IPS-20b (cell line): ENCODE measurements around the gene AP1M2.
A peak's percentile ranks its signal among the peaks of the same experiment; 100 is the strongest.

Experiments used
- H3K27ac ChIP-seq: one replicate; pipeline ENCODE4 v1.5.1; 2013; ENCODE audit warnings: low read length
- H3K27me3 ChIP-seq: 2 replicates; pipeline ENCODE4 v1.6.1; 2013; ENCODE audit warnings: mild to moderate bottlenecking, low read length, inconsistent platforms; ENCODE audit not compliant: insufficient read depth
- H3K36me3 ChIP-seq: 2 replicates; pipeline ENCODE4 v1.6.1; 2013; ENCODE audit warnings: low read depth, mild to moderate bottlenecking, inconsistent platforms, low read length, moderate library complexity; ENCODE audit not compliant: insufficient read depth
- H3K4me1 ChIP-seq: 2 replicates; pipeline ENCODE4 v1.6.1; 2013; ENCODE audit warnings: mild to moderate bottlenecking, control low read depth, inconsistent platforms, low read length, moderate library complexity; ENCODE audit not compliant: insufficient read depth
- H3K4me3 ChIP-seq: 2 replicates; pipeline ENCODE4 v1.5.1; 2013; ENCODE audit warnings: mild to moderate bottlenecking, low read length, inconsistent platforms
- H3K9ac ChIP-seq: 2 replicates; pipeline ENCODE4 v1.6.1; 2013; ENCODE audit warnings: low read depth, mild to moderate bottlenecking, inconsistent platforms, low read length, moderate library complexity
- H3K9me3 ChIP-seq: 2 replicates; pipeline ENCODE4 v1.6.1; 2013; ENCODE audit warnings: mild to moderate bottlenecking, low read depth, low read length, inconsistent platforms; ENCODE audit not compliant: insufficient read depth

AP1M2 gene

DNA sequence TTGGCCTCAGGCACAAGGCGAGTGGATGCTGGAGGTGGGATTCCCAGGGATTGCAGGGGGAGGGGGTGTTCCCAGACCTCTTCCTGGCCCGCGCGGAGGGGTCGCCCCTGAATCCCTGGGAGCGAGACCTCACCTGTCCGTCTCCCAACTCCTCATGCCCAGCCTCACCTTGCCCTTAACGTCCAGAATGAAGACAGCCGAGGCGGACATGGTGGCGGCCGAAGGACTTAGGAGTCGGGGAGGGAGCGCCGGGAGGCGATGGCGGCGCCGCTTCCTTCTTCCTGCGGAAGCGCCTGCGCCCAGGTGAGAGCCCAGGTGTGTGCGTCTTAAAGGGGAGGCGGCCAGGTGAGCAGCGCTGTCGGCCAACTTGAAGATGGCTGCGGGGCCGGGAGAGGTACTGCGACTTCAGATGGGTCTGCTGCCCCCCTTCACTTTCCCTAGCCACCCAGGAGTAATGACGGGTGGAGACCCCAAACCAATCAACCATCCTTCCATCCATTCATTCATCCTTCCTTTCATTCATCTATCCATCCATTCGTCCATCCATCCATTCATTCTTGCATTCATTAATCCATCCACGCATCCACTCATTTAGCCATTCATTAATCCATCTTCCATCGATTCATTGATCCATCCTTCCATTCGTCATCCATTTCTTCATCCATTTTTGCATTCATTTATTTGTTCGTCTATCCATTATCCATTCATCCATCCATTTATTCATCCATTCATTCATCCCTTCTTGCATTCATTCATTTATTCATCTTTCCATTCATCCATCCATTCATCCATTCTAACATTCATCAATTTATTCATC is at the start of gene AP1M2:
Gene AP1M2 (minus strand): TSS at position 291 of the 817 bp plus-strand sequence. CDS start 81 bp downstream, at position 210.
- Histone ChIP-seq H3K27ac (no peak within 1 kb of the TSS), H3K9me3 (no peaks in the 10 kb centered on the region), H3K36me3 (peaks cover 12% of the 10 kb centered on the region), H3K9ac (peak within 1 kb of the TSS; percentile 63; the same call in 1 of the 2 replicates), H3K27me3 (peaks cover 13% of the 10 kb centered on the region), H3K4me3 (peak within 1 kb of the TSS; percentile 76), H3K4me1 (no peaks in the 10 kb centered on the region)

GRCh38 chr19:10636304-10636972 is 49.3 kb upstream of the AP1M2 start:
- Histone ChIP-seq H3K4me3 (no peak overlapping the region), H3K9ac (no peak overlapping the region), H3K27ac (no peak overlapping the region), H3K9me3 (no peaks in the 10 kb centered on the region), H3K36me3 (peaks cover 87% of the 10 kb centered on the region), H3K4me1 (no peaks in the 10 kb centered on the region), H3K27me3 (no peaks in the 10 kb centered on the region)

DNA sequence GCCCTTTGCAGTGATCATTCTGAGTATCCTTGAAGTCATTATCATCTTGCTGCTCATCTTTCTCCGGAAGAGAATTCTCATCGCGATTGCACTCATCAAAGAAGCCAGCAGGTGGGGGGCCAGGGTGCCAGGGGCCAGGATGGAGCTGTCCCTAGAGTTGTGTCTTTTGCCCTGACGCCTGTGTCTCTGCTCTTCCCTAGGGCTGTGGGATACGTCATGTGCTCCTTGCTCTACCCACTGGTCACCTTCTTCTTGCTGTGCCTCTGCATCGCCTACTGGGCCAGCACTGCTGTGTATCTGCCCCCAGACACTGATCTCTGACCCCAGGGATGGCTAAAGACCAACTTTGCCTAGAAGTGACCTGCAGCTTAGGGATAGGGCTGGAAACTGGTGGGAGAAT is 47.9 kb upstream of the AP1M2 start:
- Histone ChIP-seq H3K9ac (no peak overlapping the region), H3K27ac (no peak overlapping the region), H3K4me1 (no peaks in the 10 kb centered on the region), H3K9me3 (no peaks in the 10 kb centered on the region), H3K4me3 (no peak overlapping the region), H3K36me3 (peaks cover 84% of the 10 kb centered on the region), H3K27me3 (no peaks in the 10 kb centered on the region)

DNA sequence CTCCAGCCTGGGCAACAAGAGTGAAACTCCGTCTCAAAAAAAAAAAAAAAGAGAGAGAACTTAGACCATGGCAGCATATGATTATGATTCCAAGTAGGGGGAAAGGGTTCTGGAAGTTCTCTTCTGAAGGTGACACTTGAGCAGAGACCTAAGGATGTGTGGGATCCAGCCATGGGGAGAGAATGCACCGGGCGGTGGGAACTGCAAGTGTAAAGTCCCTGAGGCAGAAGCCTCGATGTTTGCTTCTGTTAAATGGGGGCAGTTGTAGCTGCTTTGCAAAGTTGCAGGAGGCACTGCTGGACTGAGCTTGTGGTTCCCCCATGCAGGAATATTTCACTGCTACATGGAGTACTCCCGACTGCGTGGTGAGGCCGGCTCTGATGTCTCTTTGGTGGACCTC is 47.3 kb upstream of the AP1M2 start:
- H3K9me3 ChIP-seq = no peaks in the 10 kb centered on the region
- H3K36me3 ChIP-seq = peaks cover 80% of the 10 kb centered on the region
- H3K9ac ChIP-seq = no peak overlapping the region
- H3K27ac ChIP-seq = no peak overlapping the region
- H3K4me3 ChIP-seq = no peak overlapping the region
- no peaks in the 10 kb centered on the region for H3K27me3 ChIP-seq
- H3K4me1 ChIP-seq = no peaks in the 10 kb centered on the region

GRCh38 chr19:10631874-10632273 is 44.8 kb upstream of the AP1M2 start:
- peaks cover 77% of the 10 kb centered on the region for H3K36me3 ChIP-seq

GRCh38 chr19:10625762-10626138 is 38.6 kb upstream of the AP1M2 start:
- H3K9ac ChIP-seq = peak overlapping the region; percentile 90
- no peaks in the 10 kb centered on the region for H3K9me3 ChIP-seq
- peaks cover 22% of the 10 kb centered on the region for H3K36me3 ChIP-seq
- H3K4me1 ChIP-seq = peaks cover 3% of the 10 kb centered on the region; the same call in 1 of the 2 replicates
- H3K4me3 ChIP-seq = peak overlapping the region; percentile 74
- H3K27me3 ChIP-seq = no peaks in the 10 kb centered on the region
- H3K27ac ChIP-seq = peak overlapping the region; percentile 6

More at GRCh38 chr19:10631874-10632273, 44.8 kb upstream of the AP1M2 start:
- Histone ChIP-seq H3K9ac (no peak overlapping the region), H3K27me3 (no peaks in the 10 kb centered on the region), H3K9me3 (no peaks in the 10 kb centered on the region), H3K4me1 (no peaks in the 10 kb centered on the region), H3K27ac (no peak overlapping the region), H3K4me3 (no peak overlapping the region)

DNA sequence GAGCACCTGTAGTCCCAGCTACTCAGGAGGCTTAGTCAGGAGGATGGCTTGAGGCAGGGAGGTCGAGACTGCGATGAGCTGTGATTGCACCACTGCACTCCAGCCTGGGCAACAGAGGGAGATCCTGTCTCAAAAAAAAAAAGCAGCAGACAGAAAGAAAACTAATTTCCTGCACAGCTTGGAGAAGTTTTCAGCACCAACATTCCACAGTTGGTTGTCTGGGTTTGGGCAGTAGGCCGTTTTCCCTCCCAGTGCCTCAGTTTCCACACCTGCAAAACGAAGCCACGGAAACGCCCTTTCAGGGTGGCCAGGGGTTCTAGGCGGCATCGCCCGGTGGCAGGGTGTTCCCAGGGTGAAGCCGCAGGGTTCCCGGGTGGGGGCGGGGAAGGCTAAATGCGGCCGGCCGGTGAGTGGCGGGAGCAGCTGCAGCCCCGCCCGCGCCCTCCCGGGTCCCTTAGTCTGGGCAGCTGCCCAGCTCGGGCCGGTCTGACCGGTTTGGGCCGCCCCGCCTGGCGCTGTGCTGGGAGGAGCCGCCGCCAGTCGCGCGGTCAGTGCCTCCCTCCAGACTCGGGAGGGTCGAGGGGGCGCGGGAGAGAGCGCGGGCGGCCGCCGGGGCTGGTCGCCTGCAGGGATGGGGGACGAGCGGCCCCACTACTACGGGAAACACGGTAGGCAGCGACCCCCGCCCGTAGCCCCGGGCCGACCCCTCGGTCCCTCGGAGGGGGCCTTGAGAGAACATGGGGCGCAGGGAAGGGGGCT is 38.1 kb upstream of the AP1M2 start, which contains the start of gene SLC44A2:
Gene SLC44A2 (plus strand): TSS at position 551 of the 759 bp plus-strand sequence. CDS start 81 bp downstream, at position 632.
- peak within 1 kb of the TSS; percentile 90 for H3K9ac ChIP-seq
- H3K36me3 ChIP-seq = peaks cover 21% of the 10 kb centered on the region
- no peaks in the 10 kb centered on the region for H3K9me3 ChIP-seq

DNA sequence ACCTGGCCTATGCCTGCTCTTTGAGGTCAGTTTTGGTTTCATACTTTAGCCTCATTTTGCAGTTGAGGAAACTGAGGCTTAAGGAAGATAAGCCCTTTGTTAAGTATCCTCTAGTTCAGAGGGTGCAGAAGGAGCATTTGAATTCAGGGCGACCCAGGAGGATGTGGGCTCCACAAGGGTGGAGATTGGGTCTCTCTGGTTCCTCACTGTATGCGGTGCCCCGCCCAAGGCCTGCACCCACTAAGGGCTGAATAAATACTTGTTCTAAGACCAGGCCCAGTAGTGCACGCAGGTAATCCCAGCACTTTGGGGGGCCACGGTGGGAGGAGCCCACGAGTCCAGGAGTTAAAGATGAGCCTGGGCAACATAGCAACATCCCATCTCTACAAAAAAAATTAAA is 37.5 kb upstream of the AP1M2 start:
- Histone ChIP-seq H3K36me3 (peaks cover 17% of the 10 kb centered on the region), H3K27me3 (no peaks in the 10 kb centered on the region), H3K27ac (no peak overlapping the region), H3K4me3 (no peak overlapping the region; the same call in 1 of the 2 replicates), H3K9me3 (no peaks in the 10 kb centered on the region), H3K9ac (peak overlapping the region; percentile 90; the same call in 1 of the 2 replicates), H3K4me1 (peaks cover 3% of the 10 kb centered on the region; the same call in 1 of the 2 replicates)

More for the DNA sequence above, 38.1 kb upstream of the AP1M2 start, which contains the start of gene SLC44A2:
- H3K27ac ChIP-seq = peak within 1 kb of the TSS; percentile 6
- peaks cover 3% of the 10 kb centered on the region; the same call in 1 of the 2 replicates for H3K4me1 ChIP-seq
- H3K4me3 ChIP-seq = peak within 1 kb of the TSS; percentile 74
- no peaks in the 10 kb centered on the region for H3K27me3 ChIP-seq

GRCh38 chr19:10621966-10622365 is 34.9 kb upstream of the AP1M2 start:
- Histone ChIP-seq H3K27ac (no peak overlapping the region), H3K4me3 (no peak overlapping the region), H3K27me3 (no peaks in the 10 kb centered on the region), H3K9ac (no peak overlapping the region), H3K9me3 (no peaks in the 10 kb centered on the region), H3K36me3 (no peaks in the 10 kb centered on the region), H3K4me1 (peaks cover 3% of the 10 kb centered on the region; the same call in 1 of the 2 replicates)

DNA sequence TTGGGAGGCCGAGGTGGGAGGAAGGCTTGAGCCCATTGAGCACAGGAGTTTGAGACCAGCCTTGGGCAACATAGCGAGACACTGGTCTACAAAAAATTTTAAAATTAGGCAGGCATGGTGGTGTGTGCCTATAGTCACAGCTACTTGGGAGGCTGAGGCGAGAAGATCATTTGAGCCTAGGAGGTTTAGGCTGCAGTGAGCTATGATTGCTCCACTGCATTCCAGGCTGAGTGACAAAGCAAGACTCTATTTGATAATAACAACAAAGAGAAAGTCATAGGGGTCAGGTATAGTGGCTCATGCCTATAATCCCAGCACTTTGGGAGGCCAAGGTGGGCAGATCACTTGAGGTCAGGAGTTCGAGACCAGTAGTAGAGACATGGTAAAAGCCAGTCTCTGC is 33.7 kb upstream of the AP1M2 start:
- Histone ChIP-seq H3K4me1 (0 out of 2 replicates have a peak, but pooled peaks cover 3% of the 10 kb centered on the region), H3K9me3 (no peaks in the 10 kb centered on the region), H3K36me3 (no peaks in the 10 kb centered on the region), H3K4me3 (no peak overlapping the region), H3K27ac (no peak overlapping the region), H3K27me3 (no peaks in the 10 kb centered on the region), H3K9ac (no peak overlapping the region)

DNA sequence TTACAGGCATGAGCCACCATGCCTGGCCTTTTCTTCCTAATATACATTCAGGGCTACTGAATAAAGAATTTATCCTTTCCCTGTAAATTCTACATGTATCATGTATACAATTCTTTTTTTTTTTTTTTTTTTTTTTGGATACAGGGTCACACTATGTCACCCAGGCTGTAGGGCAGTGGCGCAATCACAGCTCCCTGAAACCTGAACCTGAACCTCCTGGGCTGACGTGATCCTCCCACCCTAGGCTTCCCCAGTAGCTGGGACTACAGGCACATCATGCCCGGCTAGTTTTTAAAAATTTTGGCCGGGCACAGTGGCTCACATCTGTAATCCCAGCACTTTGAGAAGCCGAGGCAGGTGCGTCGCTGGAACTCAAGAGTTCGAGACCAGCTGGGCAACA is 31.7 kb upstream of the AP1M2 start:
- no peak overlapping the region for H3K4me3 ChIP-seq
- H3K27ac ChIP-seq = no peak overlapping the region
- no peaks in the 10 kb centered on the region for H3K27me3 ChIP-seq
- H3K9ac ChIP-seq = no peak overlapping the region
- H3K9me3 ChIP-seq = no peaks in the 10 kb centered on the region
- H3K4me1 ChIP-seq = no peaks in the 10 kb centered on the region
- H3K36me3 ChIP-seq = no peaks in the 10 kb centered on the region
